Activated CD8-positive, alpha-beta T cell treated with anti-CD3 and anti-CD28 coated beads for 36 hours (primary cell): ENCODE data around the gene TBC1D8. TPM values are rescaled to one million over a fixed set of nuclear protein-coding genes. Genes with fewer than 3 reads are reported as not detected.

ENCODE experiments used
- ATAC-seq: fragments of 200-7000 bp; cut with Tn5 transposase; one replicate; pipeline ENCODE4 v1.10.0; 2021; ENCODE audit warnings: mild to moderate bottlenecking, moderate library complexity
- CTCF ChIA-PET: fragments of 350-600 bp; sonication (Branson Sonifier 250); formaldehyde crosslinking; loops from one replicate; lab custom pipeline; 2021; ENCODE audit warnings: antibody characterized with exemption; lab: Charles Lee
- POLR2A ChIA-PET: fragments of 350-600 bp; sonication (Branson Sonifier 250); formaldehyde crosslinking; loops from one replicate; lab custom pipeline; 2021; ENCODE audit warnings: antibody characterized with exemption; lab: Charles Lee
- DNase-seq: peaks from one replicate; pipeline ENCODE4 v3.0.0-alpha.2; 2020
- H3K27ac Mint-ChIP-seq: one replicate; pipeline ENCODE4 v1.8.0; 2021; ENCODE audit warnings: mild to moderate bottlenecking, mixed read lengths
- H3K27me3 Mint-ChIP-seq: one replicate; pipeline ENCODE4 v1.8.0; 2021; ENCODE audit warnings: mixed read lengths
- H3K36me3 Mint-ChIP-seq: one replicate; pipeline ENCODE4 v1.8.0; 2021; ENCODE audit warnings: low read depth, mixed read lengths
- H3K4me1 Mint-ChIP-seq: one replicate; pipeline ENCODE4 v1.8.0; 2021; ENCODE audit warnings: low read depth, mixed read lengths
- H3K4me3 Mint-ChIP-seq: one replicate; pipeline ENCODE4 v1.8.0; 2021; ENCODE audit warnings: mild to moderate bottlenecking, moderate library complexity, mixed read lengths
- H3K9me3 Mint-ChIP-seq: one replicate; pipeline ENCODE4 v1.8.0; 2021; ENCODE audit warnings: mixed read lengths
- intact Hi-C: fragments of 100-400 bp; cut with micrococcal nuclease; formaldehyde crosslinking; loops from one replicate; pipeline ENCODE4 v1.10.0; 2022
- total RNA-seq, 2 experiments: library from RNA; stranded (reverse); gene quantifications; one replicate each; pipeline ENCODE4 v1.2.3, GENCODE V29; 2021
- TF ChIP-seq, protein P1 (sequence below): fragments of 200-600 bp; IDR thresholded peaks from one replicate; pipeline ENCODE4 v1.8.0; 2022; ENCODE audit warnings: antibody characterized with exemption, mild to moderate bottlenecking

Gene TBC1D8
- total RNA-seq, 2 experiments from 2014 or later = 3.2 to 3.3 TPM

GRCh38 chr2:101064125-101064502 is 87.1 kb downstream of the TBC1D8 start:
- no peak overlapping the region for H3K27ac Mint-ChIP-seq
- POLR2A ChIA-PET = no interaction called here
- no peaks in the 10 kb centered on the region for H3K36me3 Mint-ChIP-seq
- no peaks in the 10 kb centered on the region for H3K9me3 Mint-ChIP-seq
- H3K4me3 Mint-ChIP-seq = no peak overlapping the region
- TF ChIP-seq, protein P1, sequence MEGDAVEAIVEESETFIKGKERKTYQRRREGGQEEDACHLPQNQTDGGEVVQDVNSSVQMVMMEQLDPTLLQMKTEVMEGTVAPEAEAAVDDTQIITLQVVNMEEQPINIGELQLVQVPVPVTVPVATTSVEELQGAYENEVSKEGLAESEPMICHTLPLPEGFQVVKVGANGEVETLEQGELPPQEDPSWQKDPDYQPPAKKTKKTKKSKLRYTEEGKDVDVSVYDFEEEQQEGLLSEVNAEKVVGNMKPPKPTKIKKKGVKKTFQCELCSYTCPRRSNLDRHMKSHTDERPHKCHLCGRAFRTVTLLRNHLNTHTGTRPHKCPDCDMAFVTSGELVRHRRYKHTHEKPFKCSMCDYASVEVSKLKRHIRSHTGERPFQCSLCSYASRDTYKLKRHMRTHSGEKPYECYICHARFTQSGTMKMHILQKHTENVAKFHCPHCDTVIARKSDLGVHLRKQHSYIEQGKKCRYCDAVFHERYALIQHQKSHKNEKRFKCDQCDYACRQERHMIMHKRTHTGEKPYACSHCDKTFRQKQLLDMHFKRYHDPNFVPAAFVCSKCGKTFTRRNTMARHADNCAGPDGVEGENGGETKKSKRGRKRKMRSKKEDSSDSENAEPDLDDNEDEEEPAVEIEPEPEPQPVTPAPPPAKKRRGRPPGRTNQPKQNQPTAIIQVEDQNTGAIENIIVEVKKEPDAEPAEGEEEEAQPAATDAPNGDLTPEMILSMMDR = no peak
- H3K27me3 Mint-ChIP-seq = no peaks in the 10 kb centered on the region
- DNase-seq (no peak), ATAC-seq (no peak)
- intact Hi-C loops = no loop called here
- CTCF ChIA-PET = no interaction called here
- no peaks in the 10 kb centered on the region for H3K4me1 Mint-ChIP-seq

DNA sequence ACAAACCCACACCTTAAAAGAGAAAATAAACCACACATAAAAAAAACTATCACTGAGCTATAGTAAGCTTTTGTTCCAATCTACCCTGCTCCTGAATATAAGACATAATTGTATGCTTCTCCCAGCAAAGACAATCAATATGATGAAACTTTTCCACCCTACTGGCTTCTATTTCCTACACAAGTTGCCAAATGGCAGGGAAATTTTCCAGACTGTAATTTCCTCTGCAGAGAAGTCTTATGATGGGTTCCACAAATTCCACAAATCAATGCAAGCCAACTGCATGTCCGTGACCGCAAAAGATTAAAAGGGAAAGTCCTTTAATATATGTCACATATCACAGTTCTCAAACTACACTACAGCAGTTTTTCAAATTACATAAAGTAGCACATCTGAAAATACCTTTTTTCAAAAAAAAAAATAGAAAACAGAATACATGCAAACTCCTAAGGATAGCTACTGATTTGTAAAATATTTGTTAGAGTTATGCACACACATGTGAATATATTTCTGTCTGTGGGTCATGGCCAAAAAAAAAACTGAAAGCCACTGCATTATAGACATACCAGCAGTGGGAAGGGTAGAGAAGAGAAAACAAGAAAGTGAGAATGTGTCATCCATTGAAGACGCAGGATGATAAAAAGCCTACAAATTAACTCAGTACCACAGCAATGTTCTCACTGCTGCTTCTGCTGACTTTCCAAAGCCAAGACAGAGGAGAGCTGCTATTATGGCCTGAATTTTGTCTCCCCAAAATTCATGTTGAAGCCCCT is 87.6 kb downstream of the TBC1D8 start:
- DNase-seq (no peak), ATAC-seq (no peak)
- CTCF ChIA-PET = no interaction called here
- H3K4me1 Mint-ChIP-seq = no peaks in the 10 kb centered on the region
- H3K36me3 Mint-ChIP-seq = no peaks in the 10 kb centered on the region
- TF ChIP-seq, protein P1 = no peak
- no peaks in the 10 kb centered on the region for H3K9me3 Mint-ChIP-seq
- intact Hi-C loops = no loop called here
- H3K4me3 Mint-ChIP-seq = no peak overlapping the region
- POLR2A ChIA-PET = interaction anchor here (1.3 kb wide), 1 partner anchor 9 kb away, joined by 3 read pairs; no protein-coding TSS in a partner anchor
- no peak overlapping the region for H3K27ac Mint-ChIP-seq
- no peaks in the 10 kb centered on the region for H3K27me3 Mint-ChIP-seq

DNA sequence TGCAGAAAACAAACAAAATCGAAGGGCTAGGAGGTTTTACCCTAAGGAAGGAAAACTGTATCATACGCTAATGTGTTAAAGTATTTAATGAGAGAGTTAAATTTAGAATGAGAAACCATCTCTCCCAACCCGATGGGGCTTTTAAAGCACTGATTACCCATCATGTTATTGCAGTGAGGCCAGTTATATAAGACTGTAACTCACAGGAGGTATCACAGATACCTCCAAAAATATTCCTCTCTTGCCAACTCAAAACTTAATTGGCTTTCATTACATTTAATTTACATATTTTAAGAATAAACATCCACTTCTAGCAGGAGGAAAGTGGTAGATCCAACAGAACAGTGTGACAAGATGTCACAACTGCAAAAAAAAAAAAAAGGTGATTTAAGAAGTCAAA is 92.8 kb downstream of the TBC1D8 start:
- Mint-ChIP-seq H3K36me3 (no peaks in the 10 kb centered on the region), H3K27ac (no peak overlapping the region), H3K4me3 (no peak overlapping the region), H3K27me3 (no peaks in the 10 kb centered on the region), H3K9me3 (no peaks in the 10 kb centered on the region), H3K4me1 (no peaks in the 10 kb centered on the region)
- ATAC-seq (no peak), DNase-seq (no peak)
- CTCF ChIA-PET = no interaction called here
- intact Hi-C loops = no loop called here
- POLR2A ChIA-PET = interaction anchor here (0.6 kb wide), 1 partner anchor 992 kb away, joined by 3 read pairs; no protein-coding TSS in a partner anchor
- TF ChIP-seq, protein P1 = no peak

DNA sequence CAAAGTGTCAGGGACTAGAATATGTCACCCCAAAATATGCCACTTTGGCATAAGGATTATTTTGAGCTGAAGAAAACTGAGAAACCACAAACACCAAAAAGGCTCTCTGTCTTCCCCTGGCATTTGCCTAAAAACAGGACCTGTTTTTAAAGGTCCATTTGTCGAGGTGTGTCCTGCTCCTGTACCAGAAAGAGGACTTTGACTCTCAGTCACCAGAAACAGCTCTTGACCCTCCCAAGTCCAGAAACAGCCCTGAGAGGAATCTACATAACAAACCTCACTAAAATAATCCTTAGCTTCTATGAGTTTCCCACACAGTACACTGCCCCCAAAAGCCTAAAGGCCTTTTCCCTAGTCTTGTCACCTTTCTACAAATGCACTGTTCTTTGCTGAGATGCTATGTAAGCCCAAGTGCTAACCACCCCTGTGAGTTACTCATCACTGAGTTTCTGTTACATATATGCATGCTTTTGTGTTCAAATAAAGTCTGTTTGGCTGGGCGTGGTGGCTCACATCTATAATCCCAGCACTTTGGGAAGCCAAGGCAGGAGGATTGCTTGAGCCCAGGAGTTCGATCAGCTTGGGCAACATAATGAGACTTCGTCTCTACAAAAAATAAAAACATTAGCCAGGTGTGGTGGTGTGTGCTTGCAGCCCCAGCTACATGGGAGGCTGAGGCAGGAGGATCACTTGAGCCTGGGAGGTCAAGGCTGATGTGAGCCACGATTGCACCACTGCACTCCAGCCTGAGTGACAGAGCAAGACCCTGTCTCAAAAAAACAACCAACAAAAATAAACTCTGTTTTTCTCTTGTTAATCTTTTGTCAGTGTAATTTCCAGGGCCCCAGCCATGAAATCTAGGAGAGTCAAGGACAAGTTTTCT is 93.9 kb downstream of the TBC1D8 start:
- CTCF ChIA-PET = interaction anchor here (0.6 kb wide), 1 partner anchor 173 kb away, joined by 3 read pairs; no protein-coding TSS in a partner anchor
- Mint-ChIP-seq H3K27ac (no peak overlapping the region), H3K4me1 (no peaks in the 10 kb centered on the region), H3K36me3 (no peaks in the 10 kb centered on the region), H3K9me3 (no peaks in the 10 kb centered on the region), H3K4me3 (no peak overlapping the region), H3K27me3 (no peaks in the 10 kb centered on the region)
- no peak for DNase-seq
- ATAC-seq = no peak
- POLR2A ChIA-PET = no interaction called here
- TF ChIP-seq, protein P1 = no peak
- intact Hi-C loops = no loop called here
